Naive thymus-derived CD4-positive, alpha-beta T cell (primary cell): Measurements from ENCODE around the gene FAM83E. TPM values are rescaled to one million over a fixed set of nuclear protein-coding genes. Genes with fewer than 3 reads are reported as not detected.

Experiments
- ATAC-seq: fragments of 150-1000 bp; cut with Tn5 transposase; 2 replicates; pipeline ENCODE4 v1.10.0; 2021; ENCODE audit warnings: mild to moderate bottlenecking, moderate library complexity
- CTCF ChIA-PET: fragments of 350-600 bp; sonication (Branson Sonifier 250); formaldehyde crosslinking; loops from one replicate; lab custom pipeline; 2021; ENCODE audit warnings: antibody characterized with exemption; lab: Charles Lee
- POLR2A ChIA-PET: fragments of 350-600 bp; sonication (Branson Sonifier 250); formaldehyde crosslinking; loops from one replicate; lab custom pipeline; 2021; ENCODE audit warnings: antibody characterized with exemption, inconsistent platforms; lab: Charles Lee
- DNase-seq, 9 donors: peaks; one replicate each; pipeline versions ENCODE4 v3.0.0 to v3.0.0-alpha.2; 2020 to 2022; ENCODE audit warnings: mixed read lengths in 1 of 9
- H3K27ac ChIP-seq: one replicate; pipeline ENCODE4 v1.7.0; 2013; ENCODE audit warnings: mild to moderate bottlenecking, low read depth, low read length, moderate library complexity
- H3K27me3 ChIP-seq, 2 donors: one replicate each; pipeline ENCODE4 v1.7.0; 2013; ENCODE audit warnings: low read length in 2 of 2, mild to moderate bottlenecking in 2 of 2, moderate library complexity in 2 of 2; ENCODE audit not compliant: control insufficient read depth in 2 of 2, insufficient read depth in 2 of 2
- H3K36me3 ChIP-seq, 3 experiments: 1 replicate in 2 of 3; 2 replicates in 1 of 3; pipeline ENCODE4 v1.7.0; 2013; ENCODE audit warnings: low read length in 3 of 3, mild to moderate bottlenecking in 3 of 3, moderate library complexity in 1 of 3; ENCODE audit not compliant: insufficient read depth in 3 of 3, control insufficient read depth in 2 of 3
- H3K4me1 ChIP-seq, 2 donors: one replicate each; pipeline ENCODE4 v1.7.0; 2013; ENCODE audit warnings: low read length in 2 of 2, mild to moderate bottlenecking in 2 of 2, moderate library complexity in 1 of 2; ENCODE audit not compliant: control insufficient read depth in 2 of 2, insufficient read depth in 2 of 2
- H3K4me3 ChIP-seq: 2 replicates; pipeline ENCODE4 v1.7.0; 2013; ENCODE audit warnings: mild to moderate bottlenecking, low read length
- H3K9me3 ChIP-seq, 3 experiments: 1 replicate in 2 of 3; 2 replicates in 1 of 3; pipeline ENCODE4 v1.7.0; 2013; ENCODE audit warnings: low read length in 3 of 3; ENCODE audit not compliant: control insufficient read depth in 2 of 3
- H3K27ac Mint-ChIP-seq, 9 donors: one replicate each; pipeline ENCODE4 v1.8.0; 2020 to 2022; ENCODE audit warnings: mixed read lengths in 9 of 9, mild to moderate bottlenecking in 8 of 9, moderate library complexity in 5 of 9, inconsistent platforms in 2 of 9
- H3K27me3 Mint-ChIP-seq, 5 donors: one replicate each; pipeline ENCODE4 v1.8.0; 2021 to 2022; ENCODE audit warnings: mixed read lengths in 5 of 5, mild to moderate bottlenecking in 1 of 5
- H3K36me3 Mint-ChIP-seq, 5 donors: one replicate each; pipeline ENCODE4 v1.8.0; 2020 to 2022; ENCODE audit warnings: mixed read lengths in 5 of 5, mild to moderate bottlenecking in 3 of 5, inconsistent platforms in 1 of 5
- H3K4me1 Mint-ChIP-seq, 7 donors: one replicate each; pipeline ENCODE4 v1.8.0; 2020 to 2022; ENCODE audit warnings: mixed read lengths in 7 of 7, mild to moderate bottlenecking in 3 of 7, inconsistent platforms in 1 of 7
- H3K4me3 Mint-ChIP-seq, 10 donors: one replicate each; pipeline ENCODE4 v1.8.0; 2020 to 2022; ENCODE audit warnings: mild to moderate bottlenecking in 10 of 10, mixed read lengths in 10 of 10, moderate library complexity in 6 of 10, inconsistent platforms in 2 of 10
- H3K9me3 Mint-ChIP-seq, 11 donors: one replicate each; pipeline ENCODE4 v1.8.0; 2020 to 2022; ENCODE audit warnings: mixed read lengths in 11 of 11, mild to moderate bottlenecking in 4 of 11, inconsistent platforms in 1 of 11, moderate library complexity in 1 of 11
- intact Hi-C, 2 donors: fragments of 100-400 bp; cut with micrococcal nuclease; formaldehyde crosslinking; loops; one replicate each; pipeline ENCODE4 v1.15.1; 2023
- polyA plus RNA-seq, 2 donors: library from polyadenylated mRNA; unstranded; fragments of 300-500 nt; fragmentation: Illumina TruSeq; gene quantifications; one replicate each; pipeline ENCODE4 v1.2.3, GENCODE V29; 2021
- total RNA-seq, 6 experiments: library from RNA in 5 of 6; stranded (reverse) in 5 of 6; gene quantifications; 1 replicate in 5 of 6; 2 replicates in 1 of 6; pipeline ENCODE4 v1.2.3 and lab custom pipeline; 2021 to 2026

Gene FAM83E
- total and polyA plus RNA-seq, 7 experiments from 2014 or later = 0.66 to 3.7 (median 2.4) TPM; not detected in 2

DNA sequence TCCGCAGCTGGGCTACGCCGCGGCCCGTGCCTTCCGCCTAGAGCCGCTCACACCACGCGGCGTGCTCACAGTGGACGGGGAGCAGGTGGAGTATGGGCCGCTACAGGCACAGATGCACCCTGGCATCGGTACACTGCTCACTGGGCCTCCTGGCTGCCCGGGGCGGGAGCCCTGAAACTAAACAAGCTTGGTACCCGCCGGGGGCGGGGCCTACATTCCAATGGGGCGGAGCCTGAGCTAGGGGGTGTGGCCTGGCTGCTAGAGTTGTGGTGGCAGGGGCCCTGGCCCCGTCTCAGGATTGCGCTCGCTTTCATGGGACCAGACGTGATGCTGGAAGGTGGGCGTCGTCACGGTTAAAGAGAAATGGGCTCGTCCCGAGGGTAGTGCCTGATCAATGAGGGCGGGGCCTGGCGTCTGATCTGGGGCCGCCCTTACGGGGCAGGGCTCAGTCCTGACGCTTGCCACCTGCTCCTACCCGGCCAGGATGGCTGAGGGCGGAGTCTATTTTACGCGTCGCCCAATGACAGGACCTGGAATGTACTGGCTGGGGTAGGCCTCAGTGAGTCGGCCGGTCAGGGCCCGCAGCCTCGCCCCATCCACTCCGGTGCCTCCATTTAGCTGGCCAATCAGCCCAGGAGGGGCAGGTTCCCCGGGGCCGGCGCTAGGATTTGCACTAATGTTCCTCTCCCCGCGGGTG lies 14.9 kb upstream of the FAM83E start:
- Histone ChIP-seq H3K9me3 (no peaks in the 10 kb centered on the region), H3K27ac (no peak overlapping the region), H3K27me3 (no peaks in the 10 kb centered on the region), H3K36me3 (peaks cover 4 to 65% (median 11%) of the 10 kb centered on the region in 3 experiments), H3K4me3 (no peak overlapping the region), H3K4me1 (peaks cover 23 to 27% of the 10 kb centered on the region in 2 donors)
- Mint-ChIP-seq H3K4me1 (peaks cover 8 to 46% (median 35%) of the 10 kb centered on the region in 7 donors), H3K4me3 (peak overlapping the region in 2 of 10 donors; percentile 17 to 36), H3K27ac (peak overlapping the region in 3 of 9 donors; percentile 9 to 76 (median 13)), H3K27me3 (no peaks in the 10 kb centered on the region), H3K36me3 (peaks cover 0 to 13% (median 4%) of the 10 kb centered on the region in 5 donors), H3K9me3 (no peaks in the 10 kb centered on the region)
- DNase-seq = peak in 3 of 9 donors; percentile 29 to 37 (median 32)
- CTCF ChIA-PET = no interaction called here
- ATAC-seq = no peak
- POLR2A ChIA-PET = interaction anchor here (0.6 to 7.5 kb wide), 5 partner anchors 7 to 143 kb away, joined by 3 to 73 read pairs (median 6); partner anchors contain the start of genes CA11, RPL18 and SPHK2
- intact Hi-C loops = loop anchor here (10.0 kb wide), 3 partner anchors 485 to 1245 kb away; partner anchors contain the start of genes AKT1S1 (in 1 of the 2), C19orf73 (in 1 of the 2), LIN7B (in 1 of the 2) and PPFIA3 (in 1 of the 2)

DNA sequence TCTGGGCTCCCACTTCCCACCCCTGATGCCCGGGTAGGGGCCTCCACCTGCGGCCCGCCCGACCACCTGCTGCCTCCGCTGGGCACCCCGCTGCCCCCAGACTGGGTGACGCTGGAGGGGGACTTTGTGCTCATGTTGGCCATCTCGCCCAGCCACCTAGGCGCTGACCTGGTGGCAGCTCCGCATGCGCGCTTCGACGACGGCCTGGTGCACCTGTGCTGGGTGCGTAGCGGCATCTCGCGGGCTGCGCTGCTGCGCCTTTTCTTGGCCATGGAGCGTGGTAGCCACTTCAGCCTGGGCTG lies 14.4 kb upstream of the FAM83E start:
- CTCF ChIA-PET = no interaction called here
- H3K36me3 ChIP-seq = peaks cover 4 to 65% (median 11%) of the 10 kb centered on the region in 3 experiments

DNA sequence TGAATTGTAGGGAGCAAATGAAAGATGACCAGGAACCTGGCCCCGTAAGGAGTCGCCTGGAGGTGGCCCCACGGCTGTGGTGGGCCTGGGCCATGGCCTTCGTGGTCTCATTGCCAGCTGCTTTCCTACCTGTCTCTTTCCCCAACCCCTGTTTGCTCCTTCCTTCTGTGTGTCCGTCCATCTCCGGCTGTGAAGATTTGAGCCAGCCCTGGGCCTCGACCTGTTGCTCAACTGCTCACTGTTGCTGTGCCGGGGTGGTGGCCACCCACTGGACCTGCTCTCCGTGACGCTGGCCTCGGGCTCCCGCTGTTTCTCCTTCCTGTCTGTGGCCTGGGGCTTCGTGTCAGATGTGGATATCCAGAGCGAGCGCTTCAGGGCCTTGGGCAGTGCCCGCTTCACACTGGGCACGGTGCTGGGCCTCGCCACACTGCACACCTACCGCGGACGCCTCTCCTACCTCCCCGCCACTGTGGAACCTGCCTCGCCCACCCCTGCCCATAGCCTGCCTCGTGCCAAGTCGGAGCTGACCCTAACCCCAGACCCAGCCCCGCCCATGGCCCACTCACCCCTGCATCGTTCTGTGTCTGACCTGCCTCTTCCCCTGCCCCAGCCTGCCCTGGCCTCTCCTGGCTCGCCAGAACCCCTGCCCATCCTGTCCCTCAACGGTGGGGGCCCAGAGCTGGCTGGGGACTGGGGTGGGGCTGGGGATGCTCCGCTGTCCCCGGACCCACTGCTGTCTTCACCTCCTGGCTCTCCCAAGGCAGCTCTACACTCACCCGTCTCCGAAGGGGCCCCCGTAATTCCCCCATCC lies 13.8 kb upstream of the FAM83E start:
- ChIA-PET CTCF (no interaction called here), POLR2A (interaction anchor here (0.8 to 7.5 kb wide), 5 partner anchors 9 to 17 kb away, joined by 4 to 73 read pairs (median 4); partner anchors contain the start of genes RPL18 and SPHK2)
- H3K27me3 Mint-ChIP-seq = no peaks in the 10 kb centered on the region
- peak in 1 of 9 donors; percentile 5 for DNase-seq
- H3K4me3 Mint-ChIP-seq = peak overlapping the region in 1 of 10 donors; percentile 38
- intact Hi-C loops = no loop called here
- peaks cover 10 to 47% (median 33%) of the 10 kb centered on the region in 7 donors for H3K4me1 Mint-ChIP-seq
- peaks cover 0 to 15% (median 4%) of the 10 kb centered on the region in 5 donors for H3K36me3 Mint-ChIP-seq
- ATAC-seq = no peak
- H3K27ac Mint-ChIP-seq = peak overlapping the region in 1 of 9 donors; percentile 56
- H3K9me3 ChIP-seq = no peaks in the 10 kb centered on the region
- H3K9me3 Mint-ChIP-seq = peaks cover 0 to 3% (median 0%) of the 10 kb centered on the region in 11 donors
- no peak overlapping the region for H3K27ac ChIP-seq
- no peaks in the 10 kb centered on the region for H3K27me3 ChIP-seq
- peaks cover 17 to 21% of the 10 kb centered on the region in 2 donors for H3K4me1 ChIP-seq
- H3K4me3 ChIP-seq = no peak overlapping the region
- peaks cover 4 to 64% (median 11%) of the 10 kb centered on the region in 3 experiments for H3K36me3 ChIP-seq

More for the DNA sequence above, 14.4 kb upstream of the FAM83E start:
- Histone ChIP-seq H3K27me3 (no peaks in the 10 kb centered on the region), H3K9me3 (no peaks in the 10 kb centered on the region), H3K4me3 (no peak overlapping the region), H3K4me1 (peaks cover 19 to 24% of the 10 kb centered on the region in 2 donors), H3K27ac (no peak overlapping the region)
- intact Hi-C loops = no loop called here
- DNase-seq (no peak), ATAC-seq (no peak)
- peaks cover 8 to 46% (median 35%) of the 10 kb centered on the region in 7 donors for H3K4me1 Mint-ChIP-seq
- POLR2A ChIA-PET = interaction anchor here (0.6 to 7.5 kb wide), 2 partner anchors 12 to 142 kb away, joined by 5 to 73 read pairs; partner anchors contain the start of genes RPL18 and SPHK2
- no peaks in the 10 kb centered on the region for H3K9me3 Mint-ChIP-seq
- H3K27me3 Mint-ChIP-seq = no peaks in the 10 kb centered on the region
- peaks cover 0 to 13% (median 4%) of the 10 kb centered on the region in 5 donors for H3K36me3 Mint-ChIP-seq
- peak overlapping the region in 1 of 9 donors; percentile 13 for H3K27ac Mint-ChIP-seq
- H3K4me3 Mint-ChIP-seq = no peak overlapping the region

DNA sequence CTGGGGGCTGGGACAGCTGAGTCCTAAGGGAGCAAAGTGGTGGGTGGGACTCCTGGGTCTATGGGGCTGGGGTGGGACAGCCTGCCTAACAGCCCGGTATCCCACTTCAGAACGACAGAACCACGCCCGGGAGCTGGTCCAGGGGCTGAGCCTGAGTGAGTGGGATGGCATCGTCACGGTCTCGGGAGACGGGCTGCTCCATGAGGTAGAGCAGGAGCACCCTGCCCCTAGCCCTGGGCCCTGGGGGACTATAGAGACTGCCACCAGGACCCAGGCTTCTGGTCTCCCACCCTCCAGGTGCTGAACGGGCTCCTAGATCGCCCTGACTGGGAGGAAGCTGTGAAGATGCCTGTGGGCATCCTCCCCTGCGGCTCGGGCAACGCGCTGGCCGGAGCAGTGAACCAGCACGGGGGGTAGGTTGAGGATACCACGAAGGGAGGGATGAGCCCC lies 13.0 kb upstream of the FAM83E start:
- ChIA-PET POLR2A (interaction anchor here (0.6 to 7.5 kb wide), 7 partner anchors 9 to 263 kb away, joined by 4 to 73 read pairs (median 4); partner anchors contain the start of genes RPL18 and SPHK2), CTCF (no interaction called here)
- Mint-ChIP-seq H3K27ac (peak overlapping the region in 1 of 9 donors; percentile 88), H3K27me3 (no peaks in the 10 kb centered on the region), H3K4me3 (no peak overlapping the region), H3K4me1 (peaks cover 16 to 47% (median 35%) of the 10 kb centered on the region in 7 donors), H3K36me3 (peaks cover 0 to 13% (median 9%) of the 10 kb centered on the region in 5 donors), H3K9me3 (peaks cover 0 to 3% (median 0%) of the 10 kb centered on the region in 11 donors)
- Histone ChIP-seq H3K9me3 (no peaks in the 10 kb centered on the region), H3K4me1 (peaks cover 16 to 20% of the 10 kb centered on the region in 2 donors), H3K27me3 (no peaks in the 10 kb centered on the region), H3K27ac (no peak overlapping the region), H3K4me3 (no peak overlapping the region), H3K36me3 (peaks cover 1 to 56% (median 6%) of the 10 kb centered on the region in 3 experiments)
- DNase-seq (no peak), ATAC-seq (no peak)
- intact Hi-C loops = no loop called here

DNA sequence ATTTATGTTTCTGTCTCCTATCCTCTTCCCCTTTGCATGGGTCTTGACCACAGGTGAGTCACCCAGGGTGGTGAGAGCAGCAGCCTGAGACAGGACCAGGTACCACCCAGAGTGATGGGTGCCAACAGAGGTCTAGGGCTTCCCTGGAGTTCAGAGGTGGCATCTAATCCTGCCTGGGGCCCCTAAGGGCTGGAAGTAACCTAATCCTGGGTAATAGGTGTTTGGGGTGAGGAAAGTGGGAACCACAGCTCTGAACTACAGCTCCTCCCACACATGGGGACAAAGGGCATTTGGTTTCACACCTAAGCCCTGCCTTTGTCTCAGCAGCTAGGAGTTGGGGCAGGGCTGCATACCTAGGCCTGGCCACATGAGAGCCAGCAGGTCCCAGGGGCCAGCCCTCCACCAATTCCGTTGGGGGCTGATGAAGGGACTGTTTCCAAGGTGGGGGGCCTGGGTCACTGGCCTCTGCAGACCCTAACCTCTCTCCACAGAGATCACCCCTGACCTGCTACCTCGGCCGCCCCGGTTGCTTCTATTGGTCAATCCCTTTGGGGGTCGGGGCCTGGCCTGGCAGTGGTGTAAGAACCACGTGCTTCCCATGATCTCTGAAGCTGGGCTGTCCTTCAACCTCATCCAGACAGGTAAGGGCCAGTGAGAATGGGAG lies 12.5 kb upstream of the FAM83E start:
- peaks cover 15 to 45% (median 35%) of the 10 kb centered on the region in 7 donors for H3K4me1 Mint-ChIP-seq
- Histone ChIP-seq H3K4me1 (peaks cover 14 to 15% of the 10 kb centered on the region in 2 donors), H3K27me3 (no peaks in the 10 kb centered on the region), H3K27ac (no peak overlapping the region), H3K4me3 (no peak overlapping the region), H3K36me3 (peaks cover 0 to 51% (median under 1%) of the 10 kb centered on the region in 3 experiments), H3K9me3 (no peaks in the 10 kb centered on the region)
- peaks cover 0 to 10% (median 9%) of the 10 kb centered on the region in 5 donors for H3K36me3 Mint-ChIP-seq
- ChIA-PET CTCF (no interaction called here), POLR2A (interaction anchor here (0.6 to 1.1 kb wide), 5 partner anchors 8 to 264 kb away, joined by 4 to 6 read pairs (median 4); partner anchors contain the start of genes RPL18 and SPHK2)
- H3K9me3 Mint-ChIP-seq = peaks cover 0 to 3% (median 0%) of the 10 kb centered on the region in 11 donors
- H3K4me3 Mint-ChIP-seq = no peak overlapping the region
- intact Hi-C loops = no loop called here
- ATAC-seq = no peak
- H3K27ac Mint-ChIP-seq = peak overlapping the region in 2 of 9 donors; percentile 24 to 88
- H3K27me3 Mint-ChIP-seq = no peaks in the 10 kb centered on the region
- DNase-seq = peak in 1 of 9 donors; percentile 5
